ENCODE measurements around the gene EML1.

Gene EML1

GRCh38 chr14:99971941-99972747, 178.9 kb downstream of the EML1 start:
- peak; percentile 58 for DNase-seq

GRCh38 chr14:99972748-99973466, 179.7 kb downstream of the EML1 start:
- DNase-seq: no peak

- DNase-seq: no peak
Measured at GRCh38 chr14:99975190-99975589, 182.0 kb downstream of the EML1 start.

GRCh38 chr14:99976021-99976420, 182.8 kb downstream of the EML1 start:
- DNase-seq: no peak

DNA sequence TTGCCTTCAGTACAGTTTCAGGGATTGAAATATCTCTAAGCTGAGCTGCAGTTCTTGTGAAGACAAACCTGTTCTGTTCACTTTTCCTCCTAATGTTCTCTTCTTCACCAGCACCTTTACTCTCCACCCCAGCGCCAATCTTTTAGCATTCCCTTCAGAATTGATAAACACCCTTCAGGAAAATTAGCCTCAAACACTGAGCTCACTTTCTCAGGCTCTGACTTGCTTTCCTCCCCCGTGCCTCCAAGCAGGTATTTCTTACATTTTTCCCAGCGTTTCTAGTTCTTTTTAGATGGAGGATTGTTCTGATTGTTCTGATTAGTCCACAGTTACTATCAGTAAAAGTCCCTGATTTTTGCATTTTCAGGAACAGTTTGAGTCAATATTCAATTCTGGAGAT, 183.5 kb downstream of the EML1 start:
- DNase-seq: no peak

- no peak for DNase-seq
Measured at GRCh38 chr14:99980299-99980698, 187.1 kb downstream of the EML1 start.

DNA sequence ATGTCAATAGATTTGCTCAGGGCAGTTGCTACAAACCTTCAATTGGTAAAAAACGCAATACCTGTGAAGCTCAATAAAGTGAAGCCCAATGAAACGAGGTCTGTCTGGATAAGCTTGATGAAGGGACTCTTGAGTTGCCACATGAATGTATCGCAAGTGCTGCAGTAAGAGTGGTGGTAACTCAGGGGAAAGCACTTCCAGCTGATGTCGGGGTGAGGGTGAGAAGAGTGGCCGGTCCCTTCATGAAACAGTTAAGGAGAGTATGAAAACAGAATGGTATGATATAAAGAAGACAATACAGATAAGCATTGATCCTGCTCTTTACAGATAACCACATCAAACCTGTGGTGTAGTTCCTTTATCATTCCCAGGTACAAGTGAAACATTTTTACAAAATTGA, 188.6 kb downstream of the EML1 start:
- DNase-seq: no peak

GRCh38 chr14:99982537-99983250, 189.5 kb downstream of the EML1 start:
- DNase-seq: peak; percentile 69

DNA sequence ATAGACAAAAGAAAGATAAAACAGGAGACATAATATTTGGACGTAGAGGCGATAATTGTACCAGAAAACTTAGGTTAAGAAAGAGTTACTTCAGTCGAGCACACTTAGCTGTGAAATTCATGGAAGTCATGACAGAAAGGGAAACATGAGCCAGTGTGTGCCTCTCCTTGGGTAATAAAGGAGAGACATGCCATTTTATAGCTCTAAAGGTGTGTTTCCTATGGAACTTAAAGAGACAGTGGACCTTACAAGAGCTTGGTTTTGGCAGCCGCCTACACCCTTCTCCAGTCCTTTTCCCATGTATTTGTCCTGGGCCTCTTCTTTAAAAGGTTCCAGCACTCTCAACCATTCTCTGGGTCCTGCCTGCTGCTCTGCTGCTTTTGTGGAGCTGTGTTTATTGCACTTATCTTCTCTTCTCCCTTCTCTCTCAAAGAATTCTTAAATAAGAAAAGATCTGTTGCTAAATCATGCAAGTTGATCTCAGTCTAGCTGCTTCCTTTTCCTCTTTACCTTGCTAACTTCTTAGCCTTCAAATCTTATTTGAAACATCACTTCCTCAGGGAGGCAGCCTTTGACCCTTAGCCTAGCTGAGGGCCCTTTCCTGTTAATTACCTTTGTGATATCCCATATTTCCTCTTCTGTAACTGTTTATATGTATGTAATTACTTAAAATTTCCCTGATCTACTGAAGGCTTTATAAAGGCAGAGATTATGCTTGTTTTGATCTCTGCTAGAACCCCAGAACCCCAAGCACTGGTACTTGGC, 190.2 kb downstream of the EML1 start:
- DNase-seq: no peak

- no peak for DNase-seq
Measured at GRCh38 chr14:99984036-99984435, 190.8 kb downstream of the EML1 start.

- DNase-seq: no peak
Measured at GRCh38 chr14:99986396-99986795, 193.2 kb downstream of the EML1 start.

DNA sequence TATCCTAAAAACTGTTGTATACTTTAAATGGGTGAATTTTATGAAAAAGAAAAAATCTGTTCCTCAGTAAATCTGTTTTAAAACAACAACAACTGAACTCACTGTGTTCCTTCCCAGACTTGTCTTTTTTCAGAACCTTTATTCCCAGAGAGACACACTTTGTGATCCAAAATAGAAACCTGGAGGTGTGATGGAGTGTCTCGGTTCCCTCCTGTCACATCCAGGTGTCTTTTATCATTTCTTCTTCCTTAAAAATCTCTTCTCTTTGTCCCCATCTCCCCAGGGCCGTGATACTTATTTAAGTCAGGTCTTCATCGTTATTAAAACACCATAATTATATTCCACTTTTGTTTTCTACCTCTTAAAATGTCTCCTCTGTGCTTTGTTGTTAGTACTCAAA, 195.8 kb downstream of the EML1 start:
- no peak for DNase-seq

DNA sequence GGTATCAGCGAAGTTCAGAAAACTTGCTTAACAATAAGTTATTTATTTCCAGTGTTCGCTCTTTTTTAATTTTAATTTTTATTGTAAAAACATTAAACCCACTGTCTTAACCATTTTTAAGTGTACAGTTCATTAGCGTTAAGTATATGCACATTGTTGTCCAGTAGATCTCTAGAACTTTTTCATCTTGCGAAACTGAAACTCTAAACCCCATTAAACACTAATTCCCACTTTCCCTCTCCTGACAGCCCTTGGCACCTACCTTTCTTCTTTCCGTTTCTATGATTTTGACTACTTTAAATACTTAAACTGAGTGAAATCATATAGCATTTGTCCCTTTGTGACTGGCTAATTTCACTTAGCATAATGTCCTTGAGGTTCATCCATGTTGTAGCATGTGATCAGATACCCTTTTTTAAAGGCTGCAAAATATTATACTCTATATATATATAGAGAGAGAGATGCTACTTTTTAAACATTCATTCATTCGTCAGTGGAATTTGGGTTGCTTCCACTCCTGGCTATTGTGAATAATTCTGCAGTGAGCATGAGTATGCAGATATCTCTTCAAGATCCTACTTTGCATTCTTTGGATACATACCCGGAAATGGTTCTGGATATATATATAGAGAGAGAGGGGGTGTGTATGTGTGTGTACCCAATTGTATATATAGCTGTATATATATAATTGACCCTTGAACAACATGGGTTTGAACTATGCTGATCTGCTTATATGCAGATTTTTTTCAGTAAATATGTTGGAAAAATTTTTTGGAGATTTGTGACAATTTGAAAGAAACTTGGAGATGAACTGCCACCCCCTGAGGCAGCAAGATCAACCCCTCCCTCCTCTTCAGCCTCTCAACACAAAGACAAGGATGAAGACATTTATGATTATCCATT, 197.3 kb downstream of the EML1 start:
- DNase-seq: no peak

- no peak for DNase-seq
Measured at GRCh38 chr14:99991331-99991730, 198.1 kb downstream of the EML1 start.
